HG03469 (cell line): ENCODE data around the gene POU3F1.

Source experiments
- ATAC-seq: cut with Tn5 transposase; IDR thresholded peaks from one replicate; pipeline ENCODE4 v1.9.1; 2021; ENCODE audit warnings: mild to moderate bottlenecking, moderate library complexity, moderate number of reproducible peaks; ENCODE audit not compliant: unreplicated experiment

The POU3F1 gene

DNA sequence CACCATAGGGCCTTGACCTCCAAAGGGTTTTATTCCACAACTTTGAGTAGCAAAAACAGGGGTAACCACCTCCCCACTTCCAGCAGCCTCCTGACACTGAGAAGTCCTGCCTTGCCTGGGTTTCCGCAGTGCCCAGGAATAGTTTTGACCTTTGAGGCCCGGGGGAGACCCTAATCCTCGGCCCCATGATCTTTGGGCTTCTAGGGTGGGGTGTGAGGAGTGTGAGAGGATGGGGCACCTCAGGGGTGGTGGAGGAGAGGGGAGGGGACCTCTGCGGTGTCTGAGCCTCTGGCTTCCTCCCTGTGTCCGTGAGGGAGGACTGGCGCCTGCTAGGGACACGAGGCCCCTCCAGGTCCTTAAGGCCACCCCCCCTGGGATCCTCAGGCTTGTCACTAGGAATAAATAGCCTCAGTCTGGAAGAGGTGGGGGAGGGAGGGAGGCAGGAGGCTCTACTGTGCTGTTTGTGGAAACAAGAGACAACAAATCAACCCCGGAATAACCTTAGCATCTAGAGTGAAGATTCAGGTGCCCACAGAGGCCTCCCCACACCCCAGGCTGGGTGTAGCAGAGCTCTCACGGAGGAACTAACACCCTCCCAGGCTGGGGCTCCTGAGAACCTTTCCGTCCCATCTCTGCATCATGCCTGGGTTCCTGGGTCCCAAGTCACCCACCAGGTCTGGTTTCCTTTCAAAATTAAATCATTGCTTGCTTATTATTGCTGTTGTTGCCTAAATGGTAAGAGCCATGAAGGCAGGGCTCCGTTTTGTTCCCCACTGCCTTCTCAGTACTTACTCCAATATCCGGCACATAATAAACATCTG, 40.4 kb downstream of the POU3F1 start:
- no peak for ATAC-seq

DNA sequence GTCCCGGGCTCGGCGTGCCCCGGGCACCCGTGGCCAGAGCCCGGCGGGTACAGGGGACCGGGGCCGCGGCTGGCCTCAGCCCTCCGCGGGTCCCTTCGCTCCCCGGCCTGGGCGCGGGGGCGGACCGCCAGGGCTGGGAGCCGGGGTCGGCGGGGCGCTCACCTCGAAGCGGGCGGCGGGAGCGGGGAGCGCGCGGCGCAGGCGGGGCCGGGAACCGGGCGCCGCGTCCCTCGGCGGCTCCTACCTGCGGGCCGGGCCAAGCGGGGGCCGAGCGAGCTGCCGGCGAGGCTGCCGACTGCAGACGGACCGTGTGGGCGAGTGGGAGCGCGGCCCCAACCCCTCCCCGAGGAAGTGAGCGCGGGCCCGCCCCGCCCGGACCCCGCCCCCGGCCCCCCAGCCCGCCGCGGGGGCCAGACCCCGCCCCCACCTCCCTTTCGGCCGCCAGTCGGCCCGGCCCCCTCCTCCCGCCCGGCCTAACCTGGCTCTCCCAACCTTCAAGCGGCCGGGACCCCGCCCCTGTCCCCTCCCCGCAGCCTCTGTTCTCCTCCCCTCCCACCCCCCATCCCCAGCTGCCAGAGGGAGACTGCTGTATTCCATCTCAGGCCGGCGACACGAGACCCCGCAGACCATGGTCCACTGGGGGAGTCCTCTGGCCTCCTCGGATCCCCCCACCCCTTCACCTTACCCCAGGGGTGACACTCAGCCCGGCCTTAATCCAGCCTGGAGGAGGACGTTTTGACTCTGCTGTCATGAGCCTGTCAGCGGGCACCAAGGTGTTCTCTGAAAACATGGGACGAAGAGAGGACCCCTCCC, 41.2 kb downstream of the POU3F1 start, which contains the start of gene FHL3:
TSS of gene FHL3 (minus strand) at position 320 of the 813 bp plus-strand sequence. CDS start 6,102 bp downstream, outside the sequence.
- no peak for ATAC-seq

DNA sequence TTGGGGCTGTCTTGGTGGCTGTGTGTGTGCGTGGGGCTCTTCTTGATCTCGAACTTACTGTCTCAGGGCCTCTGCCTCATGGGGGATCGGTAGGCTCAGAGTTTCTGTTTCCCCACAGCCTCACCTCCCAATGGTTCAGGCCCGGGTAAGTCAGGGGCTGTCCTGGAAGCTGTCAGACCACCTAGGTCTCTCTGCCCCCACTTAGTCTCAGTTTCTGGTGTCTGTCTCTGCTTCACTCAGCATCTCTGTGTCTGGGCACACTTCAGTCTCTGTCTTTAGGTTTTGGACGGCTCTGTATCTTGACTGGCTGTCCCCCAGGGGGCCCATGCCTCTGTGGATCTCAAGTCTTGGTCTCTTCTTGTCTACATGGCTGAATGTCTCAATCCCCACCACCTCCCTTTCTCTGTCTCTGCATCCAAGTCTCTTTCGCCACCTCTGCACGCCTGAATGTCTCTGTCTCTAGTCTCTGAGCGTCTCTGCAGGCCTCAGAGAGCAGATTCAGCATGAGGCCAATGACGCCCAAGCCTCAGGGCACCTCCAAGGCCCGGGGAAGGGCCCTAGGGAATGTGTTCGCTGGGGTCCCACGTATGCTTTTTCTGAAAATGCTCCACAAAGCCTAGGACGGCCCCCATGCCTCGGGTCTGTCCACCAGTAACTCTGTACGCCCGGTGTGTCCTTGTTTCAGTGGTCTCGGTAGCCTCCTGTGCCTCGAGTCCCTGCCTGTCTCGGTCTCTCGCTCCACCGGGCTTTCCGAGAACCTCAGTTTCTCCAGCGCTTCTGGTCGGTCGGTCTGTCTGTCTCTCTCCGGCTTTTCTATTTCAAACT, 42.1 kb downstream of the POU3F1 start:
- ATAC-seq = no peak

DNA sequence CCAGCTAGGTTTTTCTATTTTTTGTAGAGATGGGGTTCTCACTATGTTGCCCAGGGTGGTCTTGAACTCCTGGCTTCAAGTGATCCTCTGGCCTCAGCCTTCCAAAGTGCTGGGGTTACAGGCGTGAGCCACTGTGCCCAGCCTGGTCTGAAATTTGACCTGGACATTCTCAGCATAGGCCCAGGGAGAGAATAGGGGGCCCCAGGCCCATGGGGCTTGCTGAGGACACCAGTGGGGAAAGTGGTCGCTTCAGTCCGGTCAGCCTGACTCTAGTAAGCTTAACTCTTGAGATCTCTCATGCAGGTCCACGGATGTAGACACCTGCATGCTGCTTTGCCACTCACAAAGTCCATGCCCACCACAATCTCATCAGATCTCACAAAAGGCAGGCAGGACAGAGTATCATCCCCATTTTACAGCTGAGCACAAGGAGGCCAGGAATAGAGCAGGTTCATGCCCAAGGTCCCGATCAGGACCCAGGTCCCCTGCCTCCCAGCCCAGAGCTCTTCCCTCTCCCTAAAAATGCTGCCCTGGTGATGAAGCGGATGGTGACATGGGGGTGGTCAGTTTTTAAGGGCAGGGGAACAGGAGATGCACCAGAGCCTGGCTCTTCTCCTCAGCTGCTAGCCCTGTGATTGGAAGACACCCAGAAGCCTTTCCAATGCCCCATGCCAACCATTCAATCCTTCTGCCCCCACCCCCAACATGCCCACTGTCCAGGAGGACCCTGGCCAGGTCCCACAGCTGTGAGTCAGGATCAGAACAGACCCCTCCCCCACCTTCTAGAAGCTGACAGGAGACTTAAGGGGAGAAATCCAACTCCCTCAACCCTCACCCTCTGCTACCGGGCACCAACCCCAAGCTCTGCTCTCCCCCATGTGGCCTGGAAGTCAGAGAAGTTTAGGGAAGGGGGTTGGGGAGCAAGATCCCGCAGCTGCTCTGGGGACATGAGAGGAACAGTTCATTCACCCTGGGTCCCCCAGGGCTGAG, 43.0 kb downstream of the POU3F1 start:
- no peak for ATAC-seq

DNA sequence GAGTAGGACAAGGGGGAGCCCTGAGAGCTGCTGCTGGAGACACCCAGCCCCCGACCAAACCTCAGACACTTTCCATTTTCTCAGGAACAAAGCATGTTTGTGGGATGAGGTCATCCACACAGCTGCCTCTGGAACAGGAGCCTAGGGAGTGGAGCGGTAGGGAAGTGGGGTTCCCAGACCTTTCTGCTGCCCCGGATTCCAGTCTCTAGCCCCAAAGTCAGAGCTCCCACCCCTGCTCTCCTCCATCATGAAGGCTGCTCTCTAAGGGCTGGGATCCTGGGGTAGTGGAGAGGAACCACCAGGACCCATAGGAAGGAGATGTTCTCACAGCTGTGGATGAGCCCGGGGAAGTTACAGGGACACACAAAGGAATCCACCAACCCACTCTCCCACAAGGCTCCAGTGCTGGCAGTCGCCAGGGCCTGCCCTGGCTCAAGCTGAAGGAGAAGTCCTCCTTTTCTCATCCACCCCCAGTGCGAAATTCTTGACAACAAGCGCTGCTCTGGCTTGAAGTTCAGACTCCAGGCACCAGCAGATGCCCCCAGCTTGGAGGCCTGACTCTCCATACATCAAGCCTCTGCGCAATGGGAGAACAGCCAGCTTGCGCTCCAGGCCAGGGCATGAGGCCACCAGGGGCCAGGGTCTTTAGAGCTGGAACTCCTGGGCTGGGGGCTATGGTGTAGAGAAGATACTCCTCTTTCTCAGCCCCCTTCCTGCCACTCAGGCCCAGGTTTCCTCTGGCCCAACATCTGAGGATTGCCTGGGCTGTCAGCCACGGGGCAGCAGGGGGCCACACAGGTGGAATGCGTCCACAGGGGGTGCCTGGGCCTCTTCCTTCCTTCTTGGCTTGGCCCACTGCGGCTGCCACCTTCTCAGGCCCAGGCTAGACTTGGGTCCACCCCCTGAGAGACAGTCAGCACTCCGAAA, 45.8 kb downstream of the POU3F1 start:
- ATAC-seq = no peak

DNA sequence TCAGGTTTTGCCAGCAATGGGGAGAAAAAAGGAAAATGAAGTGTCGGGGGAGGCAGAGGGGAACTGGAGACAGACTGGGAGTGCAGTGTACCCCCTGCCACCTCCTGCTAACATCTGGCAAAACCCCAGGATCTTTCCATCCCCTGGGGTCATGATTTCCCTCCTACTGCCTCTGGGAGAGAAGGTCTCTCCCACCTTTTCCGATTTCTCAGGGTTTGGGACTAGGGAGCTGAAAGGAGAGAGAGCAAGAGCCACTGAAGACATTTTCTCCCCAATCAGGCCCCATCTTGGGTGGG, 46.4 kb downstream of the POU3F1 start:
- no peak for ATAC-seq

DNA sequence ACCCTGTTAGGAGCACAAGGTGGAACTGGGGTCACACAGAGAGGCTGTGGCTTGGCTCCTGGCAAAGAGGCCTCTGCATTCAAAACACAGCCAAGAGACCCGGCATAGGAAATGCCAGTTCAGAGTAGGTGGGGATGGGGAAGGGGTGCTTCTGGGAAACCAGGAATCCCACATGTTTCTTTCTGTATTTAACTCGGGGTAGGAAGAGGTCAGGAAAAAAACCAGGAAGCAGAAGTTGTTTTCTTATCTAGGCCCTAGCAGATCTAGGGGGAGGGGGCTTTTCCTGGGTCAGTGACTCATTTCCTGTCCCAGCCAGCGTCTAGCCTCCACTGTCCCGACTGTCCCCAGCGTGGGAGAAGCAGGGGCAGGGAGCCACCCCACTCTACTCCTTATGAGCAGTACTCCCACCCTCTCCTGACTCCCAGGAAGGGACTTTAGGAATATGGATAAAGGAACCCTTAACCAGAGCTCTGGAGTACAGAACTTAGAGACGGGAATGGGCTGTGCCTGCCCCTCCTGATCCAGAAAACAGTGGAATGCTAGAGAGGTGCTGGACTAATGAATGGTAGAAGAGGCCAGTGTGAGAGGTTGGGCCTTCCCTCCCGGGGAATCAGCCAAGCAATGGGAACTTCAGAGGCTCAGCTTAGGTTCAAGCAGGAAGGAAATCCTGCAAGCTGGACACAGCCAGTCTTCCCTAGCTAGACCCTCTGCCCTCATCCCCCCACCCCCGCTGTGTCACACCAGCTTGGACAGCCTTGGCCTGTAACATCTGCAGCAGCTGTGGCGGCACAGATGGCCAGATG, 47.0 kb downstream of the POU3F1 start:
- no peak for ATAC-seq

DNA sequence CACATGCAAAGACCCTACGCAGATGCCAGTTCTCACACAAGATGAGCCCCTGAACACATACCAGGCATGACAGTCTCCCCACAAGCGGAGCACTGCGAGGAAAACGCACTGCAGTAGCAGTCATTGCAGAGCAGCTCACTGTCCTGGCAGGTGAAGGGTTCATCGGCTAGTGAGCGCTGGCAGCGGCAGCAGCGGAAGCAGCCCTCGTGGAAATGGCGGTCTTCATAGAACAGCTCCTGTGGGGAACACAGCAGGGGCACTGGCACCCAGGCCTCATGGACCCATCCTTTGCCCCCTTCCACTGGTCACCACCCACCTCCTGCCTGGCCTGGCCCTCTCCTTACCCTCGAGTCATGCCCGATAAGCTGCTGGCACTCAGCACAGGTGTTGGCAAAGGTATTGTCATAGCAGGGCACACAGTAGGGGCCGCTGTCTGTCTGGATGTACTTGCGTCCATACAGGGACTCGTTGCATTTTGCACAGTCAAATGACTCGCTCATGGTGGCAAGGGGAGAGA, 47.6 kb downstream of the POU3F1 start:
- no peak for ATAC-seq

DNA sequence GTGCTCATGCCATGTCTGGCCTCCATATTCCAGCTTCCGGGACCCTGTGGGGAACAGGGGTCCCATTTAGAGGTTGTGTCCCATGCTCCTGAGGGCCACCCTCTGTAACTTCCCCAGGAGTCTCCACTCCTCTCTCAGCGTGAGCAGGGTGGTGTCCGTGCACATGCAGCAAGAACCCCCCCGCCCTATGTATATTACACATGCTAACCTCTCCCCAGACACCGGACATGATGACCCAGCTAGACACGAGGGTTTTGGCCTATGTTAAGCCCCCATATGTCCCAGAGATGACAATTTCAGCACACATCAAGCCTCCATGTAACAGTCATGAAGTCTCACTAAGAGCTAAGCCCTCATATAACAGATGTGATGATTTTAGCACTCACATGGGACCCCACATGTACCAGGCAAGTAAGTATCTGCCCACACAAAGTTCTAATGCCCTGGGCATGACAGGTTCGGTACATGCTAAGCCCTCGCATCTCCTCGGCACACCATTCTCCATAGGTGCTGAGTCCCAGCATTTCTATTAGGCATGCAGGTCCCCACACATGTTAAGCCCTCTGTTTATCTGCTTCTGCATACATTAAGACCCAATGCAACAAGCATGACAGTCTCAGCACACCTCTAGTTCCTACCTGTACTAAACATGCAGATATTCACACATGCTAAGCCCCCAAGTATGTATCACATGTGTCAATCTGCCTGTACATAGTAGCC, 48.3 kb downstream of the POU3F1 start:
- ATAC-seq = no peak

DNA sequence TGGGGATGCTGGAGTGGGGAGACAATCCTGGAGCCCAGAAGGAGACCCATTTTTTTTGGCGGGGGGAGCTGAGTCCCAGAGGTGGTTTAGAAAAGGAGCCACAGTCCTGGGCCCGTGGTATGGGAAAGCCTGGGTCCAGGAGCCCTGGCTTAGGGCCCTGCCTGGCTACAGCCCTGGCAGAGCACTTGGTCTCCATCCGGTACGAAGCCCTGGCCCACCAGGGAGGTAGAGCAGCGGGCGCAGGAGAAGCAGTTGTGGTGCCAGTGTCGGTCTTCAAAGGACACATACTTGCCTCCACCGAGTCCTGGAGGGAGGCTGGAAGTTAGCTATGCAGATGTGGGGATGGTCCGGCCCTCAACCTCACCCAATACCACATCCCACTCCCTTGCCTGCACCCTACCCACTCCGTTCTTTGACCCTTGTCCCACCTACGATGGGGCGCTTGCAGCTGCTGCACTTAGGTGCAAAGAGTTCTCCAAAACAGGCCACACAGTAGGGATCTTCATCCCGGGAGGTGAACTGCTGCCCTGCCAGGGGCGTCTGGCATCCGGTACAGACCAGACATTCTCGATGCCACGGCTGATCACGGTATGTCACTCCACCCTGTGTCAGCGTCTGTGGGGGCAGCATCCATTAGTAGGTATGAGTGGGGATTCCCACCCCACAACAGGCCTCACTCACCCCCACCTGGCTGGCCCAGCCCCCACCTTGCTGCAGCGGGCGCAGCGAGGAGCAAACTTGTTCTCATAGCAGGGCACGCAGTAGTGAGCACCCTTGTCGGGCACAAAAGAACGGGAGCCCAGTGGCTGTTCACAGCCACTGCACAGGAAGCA, 49.1 kb downstream of the POU3F1 start:
- ATAC-seq = no peak

DNA sequence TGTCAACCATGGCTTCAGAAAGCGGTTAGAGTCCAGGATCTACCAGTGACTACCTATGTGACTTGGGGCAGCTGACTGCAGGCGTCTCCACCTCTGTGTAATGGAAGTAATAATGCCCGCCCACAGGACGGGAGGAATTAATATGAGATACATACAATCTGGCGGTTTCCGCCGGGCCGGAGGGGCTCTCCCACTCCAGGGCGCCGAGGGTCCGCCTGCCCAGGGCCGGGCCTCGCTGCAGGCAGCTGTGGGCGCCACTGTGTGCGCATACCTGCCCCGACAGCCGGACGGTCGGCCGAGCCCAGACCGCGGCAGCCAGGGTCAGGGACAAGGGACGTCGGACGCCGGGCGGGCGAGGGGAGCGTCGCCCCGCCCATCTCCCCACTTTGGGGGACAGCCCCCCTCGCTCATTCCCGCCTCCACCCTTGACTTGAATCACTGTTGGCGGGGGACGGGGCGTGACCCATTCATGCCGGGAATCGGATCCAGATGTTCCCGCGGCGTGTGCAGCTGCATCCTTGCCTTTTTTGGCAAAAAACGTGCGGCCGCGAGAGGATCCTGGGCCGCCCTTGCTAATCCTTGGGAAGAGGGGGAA, 50.7 kb downstream of the POU3F1 start:
- ATAC-seq = no peak

DNA sequence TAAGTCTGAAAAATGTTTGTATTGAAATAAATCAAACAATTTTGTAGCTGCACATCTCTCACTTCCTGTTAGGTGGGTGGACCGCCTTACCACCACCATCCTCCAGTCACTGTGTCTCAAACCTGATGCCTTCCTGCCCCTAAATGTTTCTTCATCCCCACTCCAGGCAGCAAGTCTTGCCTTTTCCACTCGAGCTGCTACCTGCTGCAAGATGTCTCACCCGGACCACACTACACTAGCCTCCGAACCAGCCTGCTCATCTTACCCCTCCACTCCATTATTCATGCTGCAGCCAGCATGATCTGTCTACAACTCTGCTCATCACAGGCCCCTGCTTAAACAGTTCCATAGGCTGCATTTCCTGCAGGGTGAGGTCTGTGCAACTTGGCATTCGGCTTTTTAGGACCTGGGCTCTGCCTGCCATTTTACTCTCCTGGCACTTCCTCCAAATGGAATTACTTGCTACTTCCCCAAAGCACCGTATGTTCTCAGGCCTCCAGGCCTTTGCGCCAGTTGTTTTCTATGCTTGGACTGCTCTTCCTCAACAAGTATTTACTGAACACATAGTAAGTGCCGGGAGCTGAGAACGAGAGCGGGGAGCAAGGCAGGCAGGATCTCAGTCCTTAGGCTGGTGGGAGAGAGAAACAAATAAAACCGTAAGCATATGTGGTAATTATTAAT, 51.6 kb downstream of the POU3F1 start:
- no peak for ATAC-seq
